Islet precursor cell (in vitro differentiated cells): ENCODE measurements around the gene GPR3.
"Not testable (repeated sequence)": the region's sequence is repeated elsewhere in the genome, so short reads cannot be mapped to it uniquely, and the experiment has no call there.

Experiments used
- DNase-seq: peaks from one replicate; pipeline ENCODE4 v3.0.0-alpha.2; 2018

GPR3 gene

DNA sequence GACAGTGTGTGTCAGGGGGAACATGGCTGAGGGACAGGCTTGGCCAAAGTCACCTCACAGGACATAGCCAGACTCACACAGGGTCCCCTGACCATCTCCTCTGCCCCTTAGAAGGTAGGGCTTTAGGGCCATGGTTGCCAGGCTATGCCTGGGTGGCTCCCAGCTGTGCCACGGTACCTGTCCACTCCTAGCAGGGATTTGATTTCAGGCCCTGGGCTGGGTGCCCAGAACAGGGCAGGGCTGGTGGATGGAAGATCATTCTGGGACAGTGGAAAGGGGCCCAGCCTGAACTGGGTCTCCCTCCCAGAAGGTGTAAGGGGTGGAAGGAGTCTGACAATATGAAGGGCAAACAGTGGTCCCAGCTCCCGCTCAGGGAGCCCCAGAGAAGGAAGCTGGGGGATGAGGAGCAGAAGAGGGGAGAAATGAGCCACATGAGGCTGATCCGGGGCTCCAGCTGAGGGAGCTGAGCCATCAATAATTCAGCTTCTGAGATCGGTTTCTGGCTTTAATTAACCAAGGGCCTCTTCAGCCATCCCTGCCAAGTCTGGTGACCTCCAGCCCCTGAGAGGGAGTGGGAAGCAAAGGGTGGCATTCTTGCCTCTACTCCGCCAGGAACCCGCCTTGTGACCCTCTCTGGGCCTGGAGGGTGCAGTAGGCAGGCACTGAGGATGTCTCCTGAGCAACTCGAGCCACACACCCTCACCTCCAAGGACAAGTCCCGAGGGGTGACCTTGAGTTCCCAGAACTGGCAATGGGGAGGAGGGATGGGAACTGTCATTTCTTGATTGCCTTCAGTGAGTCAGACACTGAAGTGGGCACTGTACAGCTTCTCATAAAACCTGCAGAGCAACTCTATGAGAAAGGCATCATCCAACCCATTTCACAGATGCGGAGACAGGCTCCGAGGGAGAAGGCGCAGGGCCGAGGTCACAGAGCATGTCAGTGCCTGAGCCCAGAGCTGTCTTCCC lies 11.4 kb upstream of the GPR3 start:
- no peak for DNase-seq

DNA sequence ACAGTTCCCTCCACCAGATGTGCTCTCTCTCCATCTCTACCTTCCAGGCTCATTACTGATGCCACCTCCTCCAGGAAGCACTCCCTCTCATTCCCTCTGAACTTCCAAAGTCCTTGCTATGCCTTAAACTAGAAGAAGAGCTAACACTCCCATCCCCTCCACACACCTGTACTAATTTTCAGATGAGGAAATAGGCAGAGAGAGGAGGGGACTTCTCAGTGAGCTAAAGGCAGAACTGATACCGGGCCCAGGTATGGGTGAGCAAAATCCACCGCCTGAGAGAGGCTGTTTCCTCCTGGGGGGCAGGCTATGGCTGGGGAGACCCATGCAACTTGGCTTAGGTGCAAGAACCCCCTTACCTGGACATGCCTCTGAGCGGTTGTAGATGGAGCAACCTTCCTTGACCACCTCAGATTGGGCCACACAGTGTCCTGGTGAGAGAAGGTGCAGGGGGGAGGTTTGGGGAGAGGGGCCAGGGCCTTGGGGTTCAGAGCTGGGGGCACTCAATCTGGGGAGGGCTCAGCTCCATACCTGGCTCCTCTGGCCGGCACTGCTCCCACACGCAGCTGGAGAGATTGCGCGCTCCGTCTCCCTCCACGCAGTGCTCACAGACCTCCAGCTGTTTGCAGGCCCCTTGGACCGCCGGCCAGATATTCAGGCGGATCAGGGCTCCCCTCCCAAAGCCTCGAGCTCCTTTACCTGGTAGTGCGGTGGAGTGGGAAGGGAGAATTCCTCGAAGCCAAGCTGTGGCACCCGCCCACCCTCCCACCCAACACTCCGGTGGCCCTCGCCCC lies 10.3 kb upstream of the GPR3 start:
- no peak for DNase-seq

DNA sequence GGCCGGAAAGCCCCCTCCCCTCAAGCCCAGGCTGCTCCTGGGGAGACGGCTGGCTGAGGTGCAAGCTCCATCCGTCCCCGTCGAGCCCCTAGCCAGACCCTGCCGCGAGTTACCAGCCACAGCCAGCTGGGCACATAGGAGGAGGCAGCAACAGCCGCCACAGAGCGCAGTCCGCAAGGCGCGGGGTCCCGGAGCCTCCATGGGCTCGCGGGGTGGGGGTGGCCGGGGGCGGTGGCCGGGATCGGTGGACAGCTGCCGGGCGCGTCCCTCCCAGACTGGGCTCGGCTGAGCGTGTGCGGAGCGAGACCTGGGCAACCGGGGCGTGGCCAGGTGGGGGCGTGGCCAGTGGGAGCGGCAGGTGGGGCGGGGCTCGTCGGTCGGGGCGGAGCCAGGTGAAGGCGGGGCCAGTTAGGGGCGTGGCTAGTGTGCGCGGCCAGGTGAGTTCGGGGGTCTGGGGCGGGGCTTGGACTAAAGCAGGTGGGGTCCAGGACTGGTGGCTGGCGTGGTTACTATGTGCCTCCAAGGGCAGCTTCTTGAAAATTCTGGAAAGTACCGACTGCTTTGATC lies 9.3 kb upstream of the GPR3 start, which contains the start of gene CD164L2:
Gene CD164L2 (minus strand): TSS at position 295 of the 567 bp plus-strand sequence. CDS start 94 bp downstream, at position 201.
- DNase-seq = peak; percentile 82

DNA sequence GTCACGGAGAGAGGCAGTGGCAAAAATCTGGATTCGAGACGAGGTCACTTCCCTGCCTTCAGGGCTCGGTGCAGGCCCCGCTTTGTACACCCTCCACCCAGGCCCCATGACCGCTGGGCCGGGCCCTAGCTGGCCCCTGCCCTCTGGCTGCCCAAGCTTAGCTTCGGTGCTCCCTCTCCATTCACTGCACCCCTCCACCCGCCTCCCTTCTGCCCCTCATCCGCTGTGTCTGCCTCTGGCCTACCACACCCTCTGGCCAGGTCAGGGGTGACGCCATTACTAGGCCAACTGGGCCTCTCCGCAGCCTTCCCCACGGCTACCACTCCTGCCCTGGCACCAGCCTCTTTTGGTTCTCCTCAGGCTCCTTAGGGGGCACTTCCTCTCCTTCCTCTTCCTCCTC lies 8.8 kb upstream of the GPR3 start:
- DNase-seq = no peak

DNA sequence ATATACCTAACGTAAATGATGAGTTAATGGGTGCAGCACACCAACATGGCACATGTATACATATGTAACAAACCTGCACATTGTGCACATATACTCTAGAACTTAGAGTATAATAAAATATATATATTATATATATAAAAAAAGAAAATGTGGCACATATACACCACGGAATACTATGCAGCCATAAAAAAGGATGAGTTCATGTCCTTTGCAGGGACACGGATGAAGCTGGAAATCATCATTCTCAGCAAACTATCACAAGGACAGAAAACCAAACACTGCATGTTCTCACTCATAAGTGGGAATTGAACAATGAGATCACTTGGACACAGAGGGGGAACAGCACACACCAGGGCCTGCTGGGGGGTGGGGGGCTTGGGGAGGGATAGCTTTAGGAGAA lies 7.6 kb upstream of the GPR3 start:
- not testable (repeated sequence) for DNase-seq

DNA sequence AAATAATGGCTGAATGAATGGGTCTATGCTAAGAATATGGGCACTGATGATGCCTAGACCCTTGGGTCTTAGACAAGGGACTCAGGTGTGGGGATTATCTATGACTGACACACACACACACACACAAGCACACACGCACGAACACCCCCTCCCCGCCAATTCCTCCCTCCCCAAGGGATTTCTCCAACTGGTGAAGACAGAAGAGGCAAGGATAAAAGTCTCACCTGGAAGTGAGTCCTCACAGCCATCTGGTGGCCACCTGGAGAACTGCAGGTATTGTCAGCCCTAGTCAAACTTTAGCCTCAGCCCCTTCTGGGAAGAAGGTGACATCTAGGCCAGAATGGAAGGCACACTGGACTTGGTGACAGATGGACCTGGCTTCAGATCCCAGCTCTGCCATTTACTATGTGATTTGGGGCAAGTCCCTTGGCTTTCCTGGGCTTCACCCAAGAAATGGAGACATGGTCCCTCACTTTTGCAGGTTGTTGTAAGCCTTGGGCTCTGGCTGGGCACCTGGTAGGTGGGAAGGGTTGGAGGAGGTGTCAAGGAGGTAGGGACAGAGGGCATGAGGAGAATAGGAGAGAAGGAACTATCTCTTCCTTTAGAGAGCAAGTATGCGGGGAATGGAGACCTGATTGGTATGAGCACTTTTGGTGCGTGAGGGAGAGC lies 4.0 kb upstream of the GPR3 start:
- DNase-seq = peak; percentile 87

DNA sequence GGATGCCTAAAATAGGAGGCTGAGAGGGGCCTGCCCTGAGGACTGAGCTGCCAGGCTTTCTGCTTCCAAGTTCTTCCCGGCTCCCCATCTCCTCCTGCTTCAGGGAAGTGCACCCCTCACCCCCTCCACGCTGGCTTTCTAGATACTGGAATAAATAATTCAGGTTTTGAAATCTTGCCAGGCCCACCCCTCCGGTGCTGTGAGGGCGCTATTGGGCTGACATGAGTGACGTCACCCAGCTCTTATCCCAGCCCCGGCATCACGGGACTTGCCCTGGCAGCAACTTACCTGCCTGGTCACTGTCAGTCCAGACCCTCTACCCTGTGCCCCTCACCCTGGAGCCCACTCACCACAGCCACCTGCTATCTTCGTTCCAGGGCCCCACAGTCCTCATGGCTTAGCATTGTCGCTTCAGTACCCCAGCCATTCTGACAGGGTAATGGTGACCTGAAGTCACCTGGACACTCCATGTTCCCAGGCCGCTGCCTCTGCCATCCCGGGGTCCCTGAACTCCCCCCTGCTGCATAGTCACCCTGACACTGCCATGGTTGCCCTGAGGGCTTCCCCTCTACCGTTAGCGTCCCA lies 819 bp upstream of the GPR3 start:
- no peak for DNase-seq

DNA sequence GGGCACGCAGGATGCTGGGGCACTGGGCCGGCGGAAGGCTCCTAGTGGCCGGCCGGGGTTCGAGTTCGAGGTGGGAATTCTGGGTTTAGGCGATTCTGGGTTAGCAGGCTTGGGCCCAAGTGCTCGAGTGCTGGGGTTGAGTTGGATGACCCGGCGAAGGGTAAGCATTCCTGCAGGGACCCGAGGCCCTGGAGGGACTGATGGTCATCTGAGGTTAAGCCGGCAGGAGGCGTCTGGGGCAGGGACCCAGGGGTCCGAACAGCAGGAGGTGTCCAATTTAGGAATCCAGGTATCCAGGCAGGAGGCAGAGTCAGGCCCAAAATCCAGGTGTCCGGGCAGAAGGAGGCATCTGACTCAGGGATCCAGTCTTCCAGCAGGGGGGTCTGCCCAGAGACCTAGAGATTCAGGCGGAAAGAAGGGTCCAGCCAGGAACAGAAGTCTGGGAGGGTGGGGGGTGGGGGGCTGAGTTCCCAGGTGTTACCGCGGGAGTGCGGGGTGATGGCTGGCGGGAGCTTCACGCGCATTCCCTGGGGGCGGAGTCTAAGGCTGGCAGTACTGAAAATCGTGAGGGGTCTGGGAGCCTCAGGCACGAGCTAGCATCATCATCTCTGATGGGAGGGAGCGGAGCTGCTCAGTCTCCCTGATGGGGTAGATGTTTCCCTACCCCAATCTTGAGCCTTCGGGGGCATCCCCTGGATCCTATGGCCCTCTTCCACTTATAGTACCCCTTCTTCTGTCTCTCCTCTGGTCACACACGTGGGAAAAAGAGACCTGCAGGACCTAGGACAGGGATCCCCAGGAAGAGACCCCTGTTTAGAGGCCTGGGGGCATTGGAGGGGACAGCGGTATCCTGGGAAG lies 585 bp downstream of the GPR3 start:
- DNase-seq = no peak

DNA sequence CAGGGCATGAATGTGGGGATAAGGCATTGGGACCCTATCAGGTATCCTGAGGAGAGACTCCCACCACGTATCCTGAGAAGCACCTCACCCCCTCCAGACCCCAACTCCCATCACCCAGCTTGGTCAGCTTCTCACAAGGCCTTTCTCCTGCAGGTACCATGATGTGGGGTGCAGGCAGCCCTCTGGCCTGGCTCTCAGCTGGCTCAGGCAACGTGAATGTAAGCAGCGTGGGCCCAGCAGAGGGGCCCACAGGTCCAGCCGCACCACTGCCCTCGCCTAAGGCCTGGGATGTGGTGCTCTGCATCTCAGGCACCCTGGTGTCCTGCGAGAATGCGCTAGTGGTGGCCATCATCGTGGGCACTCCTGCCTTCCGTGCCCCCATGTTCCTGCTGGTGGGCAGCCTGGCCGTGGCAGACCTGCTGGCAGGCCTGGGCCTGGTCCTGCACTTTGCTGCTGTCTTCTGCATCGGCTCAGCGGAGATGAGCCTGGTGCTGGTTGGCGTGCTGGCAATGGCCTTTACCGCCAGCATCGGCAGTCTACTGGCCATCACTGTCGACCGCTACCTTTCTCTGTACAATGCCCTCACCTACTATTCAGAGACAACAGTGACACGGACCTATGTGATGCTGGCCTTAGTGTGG lies 1.3 kb downstream of the GPR3 start:
- no peak for DNase-seq

DNA sequence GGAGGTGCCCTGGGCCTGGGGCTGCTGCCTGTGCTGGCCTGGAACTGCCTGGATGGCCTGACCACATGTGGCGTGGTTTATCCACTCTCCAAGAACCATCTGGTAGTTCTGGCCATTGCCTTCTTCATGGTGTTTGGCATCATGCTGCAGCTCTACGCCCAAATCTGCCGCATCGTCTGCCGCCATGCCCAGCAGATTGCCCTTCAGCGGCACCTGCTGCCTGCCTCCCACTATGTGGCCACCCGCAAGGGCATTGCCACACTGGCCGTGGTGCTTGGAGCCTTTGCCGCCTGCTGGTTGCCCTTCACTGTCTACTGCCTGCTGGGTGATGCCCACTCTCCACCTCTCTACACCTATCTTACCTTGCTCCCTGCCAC lies 1.8 kb downstream of the GPR3 start:
- no peak for DNase-seq

DNA sequence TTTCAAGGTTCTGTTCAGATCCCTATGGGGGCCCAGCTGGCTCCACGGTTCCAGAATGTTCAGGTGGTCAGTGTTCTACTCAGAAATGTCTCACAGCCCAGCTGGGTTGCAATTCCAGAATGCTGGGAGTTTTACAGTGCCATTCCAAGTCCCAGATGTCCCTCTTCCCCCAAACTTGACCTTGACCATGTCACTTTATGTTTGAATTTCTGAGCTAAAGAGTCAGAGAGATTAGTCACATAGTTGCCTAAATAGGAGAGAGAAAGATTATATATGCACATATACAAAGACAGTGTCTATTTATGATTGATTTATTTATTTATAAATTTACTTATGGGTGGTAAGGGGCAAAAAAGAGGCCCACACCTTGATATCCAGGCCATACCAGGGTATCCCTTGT lies 2.5 kb downstream of the GPR3 start:
- DNase-seq = no peak

DNA sequence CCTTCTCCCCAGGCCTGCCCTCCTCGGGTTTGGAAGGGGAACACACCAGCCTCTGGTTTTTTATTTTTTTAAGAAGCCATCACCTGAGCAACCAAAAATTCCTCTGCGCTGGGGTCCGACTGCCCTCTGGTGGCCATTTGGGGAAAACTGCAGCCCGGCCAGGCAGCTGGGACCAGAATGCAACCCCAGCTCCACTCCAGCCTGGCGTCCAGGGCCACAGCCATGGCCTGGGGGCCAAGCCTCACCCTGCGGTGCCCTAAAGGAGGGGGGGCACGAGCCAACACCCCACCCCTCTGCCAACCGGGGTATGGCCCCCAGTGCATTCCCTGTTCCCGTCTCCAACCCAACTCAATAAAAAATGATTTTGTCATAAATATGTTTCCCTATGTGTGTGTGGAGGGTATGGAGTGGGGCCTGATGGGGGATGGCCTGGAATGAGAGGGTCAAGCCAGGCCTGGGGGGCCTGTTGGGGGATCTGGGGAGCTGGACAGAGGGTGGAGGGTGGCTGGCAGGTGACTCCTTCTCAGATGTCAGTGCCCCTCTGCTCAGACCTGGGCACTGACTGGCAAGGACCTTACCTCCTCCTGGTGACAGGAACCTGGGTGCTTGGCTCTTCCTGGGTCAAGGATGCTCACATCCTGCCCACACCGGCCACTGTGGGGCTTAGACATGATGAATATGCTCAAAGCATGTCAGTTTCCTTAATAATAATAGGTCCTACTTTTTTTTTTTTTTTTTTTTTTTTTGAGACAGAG lies 3.2 kb downstream of the GPR3 start:
- peak; percentile 91 for DNase-seq

DNA sequence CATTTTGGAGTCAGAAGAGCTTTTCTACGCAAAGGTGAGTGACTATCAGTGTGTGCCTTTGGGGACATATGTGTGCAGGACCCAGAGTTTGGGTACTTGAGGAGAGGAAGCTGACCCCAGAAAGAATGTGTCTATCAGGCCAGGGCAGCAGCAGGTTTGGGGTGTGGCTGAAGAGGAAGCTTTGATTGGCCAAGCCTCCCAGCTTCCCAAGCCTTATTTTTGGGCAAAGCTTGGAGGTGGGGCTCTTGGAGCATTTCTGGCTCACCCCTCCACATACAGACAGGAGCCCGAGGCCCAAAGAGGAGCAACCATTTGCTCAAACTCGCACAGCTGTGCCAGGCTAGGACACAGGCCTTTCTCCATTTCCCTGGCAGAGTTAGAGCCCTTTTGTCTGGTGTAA lies 4.7 kb downstream of the GPR3 start:
- no peak for DNase-seq

DNA sequence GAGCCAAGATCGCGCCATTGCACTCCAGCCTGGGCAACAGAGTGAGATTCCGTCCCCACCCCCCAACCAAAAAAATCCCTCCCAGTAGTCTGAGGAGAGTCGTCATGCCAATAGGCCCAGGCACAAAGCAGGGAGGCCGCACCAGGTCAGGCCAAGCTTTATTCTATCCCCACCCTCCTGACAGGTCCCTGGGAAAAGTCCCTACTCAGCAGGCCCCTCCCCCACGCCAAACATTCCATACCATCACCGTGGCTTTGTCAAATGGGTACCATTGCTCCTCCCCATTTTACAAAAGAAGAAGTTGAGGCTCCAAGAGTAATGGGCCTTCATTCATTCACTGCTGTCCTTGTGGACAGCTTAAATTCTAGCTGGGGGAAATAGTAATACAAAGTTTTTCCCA lies 5.3 kb downstream of the GPR3 start:
- DNase-seq = peak; percentile 53

DNA sequence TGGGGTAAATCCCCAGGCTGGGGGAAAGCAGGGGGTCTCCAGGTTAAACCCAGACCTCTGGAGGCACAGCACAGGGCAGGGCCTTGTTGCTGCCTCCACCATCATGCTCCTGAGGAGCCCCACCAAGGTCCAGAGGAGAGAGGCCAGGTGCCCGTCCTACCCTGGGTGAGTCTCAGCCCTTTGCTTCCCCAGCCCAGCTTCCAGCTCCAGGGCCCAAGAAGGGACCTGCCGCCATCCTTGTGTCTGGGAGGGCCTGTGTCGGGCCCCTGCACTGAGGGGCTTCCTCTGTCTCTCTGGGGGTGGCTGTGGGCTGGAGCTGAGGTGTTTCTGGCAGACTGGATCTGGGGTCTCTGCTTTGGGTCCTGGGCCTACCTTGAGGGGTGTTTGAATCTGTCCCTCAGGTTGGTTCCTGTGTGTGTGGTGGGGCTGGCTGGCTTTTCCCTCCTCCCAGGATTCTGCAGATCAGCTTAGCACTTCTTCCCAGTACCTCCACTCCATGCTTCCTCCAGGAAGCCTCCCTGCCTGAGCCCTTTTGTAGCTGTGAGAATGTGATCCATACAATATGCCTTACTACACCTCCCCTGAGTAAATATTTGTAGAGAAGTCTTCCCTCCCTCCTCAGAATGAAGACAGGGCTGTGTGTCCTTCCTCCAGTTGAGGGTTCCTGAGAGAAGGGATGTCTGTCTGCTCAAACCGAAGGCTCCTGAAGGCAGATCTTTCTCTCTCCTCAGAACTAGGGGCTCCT lies 6.2 kb downstream of the GPR3 start:
- DNase-seq = no peak

DNA sequence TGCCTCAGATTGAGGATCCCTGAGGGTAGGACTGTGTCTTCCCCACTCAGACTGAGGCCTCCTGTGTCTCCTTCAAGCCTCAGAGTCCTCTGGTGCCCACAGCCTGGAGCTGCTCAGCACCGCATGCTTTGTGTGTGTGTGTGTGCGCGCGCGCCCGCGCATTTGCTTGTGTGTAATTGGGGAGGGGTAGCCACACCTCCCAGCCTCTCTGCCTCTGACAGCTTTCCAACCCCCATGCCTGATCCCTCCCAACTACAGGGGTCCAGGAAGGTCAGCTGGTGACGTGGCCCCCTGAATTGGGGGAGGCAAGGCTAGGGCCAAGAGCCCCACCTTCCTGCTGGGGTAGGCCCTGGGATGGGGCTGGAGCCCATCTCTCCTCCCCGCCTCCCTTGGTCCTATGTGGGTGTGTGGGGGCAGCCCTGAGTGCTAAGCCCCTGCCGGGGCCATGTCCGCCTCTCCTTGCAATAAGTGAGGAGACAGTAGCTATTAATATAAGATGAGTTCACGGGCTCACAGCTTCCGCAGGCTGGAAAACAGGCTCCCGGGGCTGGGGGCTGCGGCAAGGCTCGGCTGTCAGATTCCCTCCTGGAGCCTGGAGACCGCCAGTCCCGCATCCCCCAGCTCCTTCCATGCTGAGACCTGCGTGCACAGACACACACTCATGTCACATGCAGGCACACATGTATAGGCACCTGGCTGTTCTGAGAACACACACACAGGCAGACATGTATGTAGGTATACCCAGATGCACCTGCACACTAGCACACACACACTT lies 7.0 kb downstream of the GPR3 start:
- DNase-seq = peak; percentile 52

DNA sequence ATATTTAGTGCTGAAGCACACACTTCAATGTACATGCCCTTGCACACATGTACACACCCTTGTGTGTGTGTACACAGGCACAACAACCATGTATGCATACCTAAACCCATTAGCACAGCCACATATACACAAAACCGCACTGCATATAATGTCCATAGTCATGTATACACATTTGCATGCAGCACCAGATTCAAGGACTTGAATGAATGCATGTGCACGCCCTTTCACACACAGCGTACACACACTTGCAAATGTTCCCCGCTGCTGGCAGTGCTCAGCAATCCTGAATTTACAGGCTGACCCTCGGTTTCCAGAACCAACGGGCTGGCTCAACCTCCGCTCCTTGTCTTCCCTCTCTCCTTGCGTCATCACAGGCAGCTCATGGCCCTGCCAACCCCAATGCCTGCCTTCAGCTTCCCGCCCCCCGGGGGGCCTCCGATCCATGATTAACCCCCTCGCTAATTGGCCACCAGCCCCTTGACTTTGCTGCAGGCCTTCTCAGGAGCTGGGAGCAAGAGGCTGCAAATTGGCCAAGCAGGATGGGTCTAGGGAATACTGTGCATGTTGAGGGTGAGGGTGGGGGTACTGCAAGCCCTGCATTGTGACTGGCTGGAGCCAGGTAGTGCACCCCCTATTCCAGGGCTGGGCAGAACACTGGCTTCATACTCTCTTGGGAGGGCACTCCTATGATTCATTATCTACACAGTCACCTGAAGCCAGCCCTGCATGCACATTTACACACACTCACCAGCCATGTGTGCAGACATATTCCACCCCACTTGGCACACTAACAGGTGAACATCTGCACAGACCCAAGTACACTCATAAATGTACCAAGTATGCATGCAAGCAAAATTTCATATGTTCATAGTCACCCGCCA lies 7.9 kb downstream of the GPR3 start:
- peak; percentile 52 for DNase-seq

DNA sequence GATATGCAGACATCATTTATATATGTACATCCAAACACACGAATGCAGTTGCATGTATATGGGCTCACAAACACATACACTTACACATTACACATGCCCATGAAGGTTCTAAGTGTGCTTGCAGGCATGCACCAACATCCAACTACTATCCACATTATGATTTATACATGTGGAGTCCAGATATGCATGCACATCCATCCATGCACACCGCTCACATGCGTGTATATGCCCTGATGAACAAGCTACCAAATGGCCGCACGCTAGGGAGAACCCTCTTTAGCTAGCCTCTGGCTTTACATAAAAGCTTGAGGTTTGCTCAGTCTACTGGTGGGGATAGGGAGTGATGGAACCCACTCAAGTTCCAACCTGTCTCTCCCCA lies 8.5 kb downstream of the GPR3 start:
- no peak for DNase-seq
